ENCODE results near the gene FSD1.
A peak's percentile ranks its signal among the peaks of the same experiment; 100 is the strongest.

Gene FSD1

GRCh38 chr19:4371247-4372164 lies 67.1 kb downstream of the FSD1 start:
- peaks cover 59% of the 10 kb centered on the region for H3K4me1 ChIP-seq (ENCODE audit: low read length)
- no peak overlapping the region for H3K27ac ChIP-seq (ENCODE audit: low read length)
- no peaks in the 10 kb centered on the region for H3K9me3 ChIP-seq (ENCODE audit: insufficient read depth, low read length)
- no peaks in the 10 kb centered on the region for H3K27me3 ChIP-seq (ENCODE audit: low read depth, low read length)
- H3K4me3 ChIP-seq (ENCODE audit: low read length), result no peak overlapping the region
- H2AFZ ChIP-seq (ENCODE audit: low read depth, low read length), result no peak overlapping the region
- H3K4me2 ChIP-seq (ENCODE audit: low read length), result peak overlapping the region; percentile 100
- peaks cover 78% of the 10 kb centered on the region for H3K79me2 ChIP-seq (ENCODE audit: low read length)
- H3K36me3 ChIP-seq (replicated peaks; ENCODE audit: low read depth, low read length), result peaks cover 4% of the 10 kb centered on the region
- no peak overlapping the region; the same call in 1 of the 2 replicates for H3K9ac ChIP-seq (ENCODE audit: low read length)
- peaks cover 43% of the 10 kb centered on the region for H4K20me1 ChIP-seq (ENCODE audit: insufficient read depth, low read length)
- TF ChIP-seq EZH2phosphoT487 (IDR thresholded peaks at IDR 0.05; ENCODE audit: low read depth) (no peak), CTCF (IDR thresholded peaks at IDR 0.05; ENCODE audit: low read depth, low read length) (no peak)

- Histone ChIP-seq H3K9me3 (ENCODE audit: insufficient read depth, low read length) (no peaks in the 10 kb centered on the region), H3K79me2 (ENCODE audit: low read length) (peaks cover 87% of the 10 kb centered on the region), H3K4me2 (ENCODE audit: low read length) (no peak overlapping the region), H3K4me3 (ENCODE audit: low read length) (no peak overlapping the region), H4K20me1 (ENCODE audit: insufficient read depth, low read length) (peaks cover 52% of the 10 kb centered on the region), H2AFZ (ENCODE audit: low read depth, low read length) (no peak overlapping the region), H3K36me3 (replicated peaks; ENCODE audit: low read depth, low read length) (peaks cover 4% of the 10 kb centered on the region), H3K27me3 (ENCODE audit: low read depth, low read length) (no peaks in the 10 kb centered on the region), H3K4me1 (ENCODE audit: low read length) (peaks cover 66% of the 10 kb centered on the region), H3K27ac (ENCODE audit: low read length) (no peak overlapping the region), H3K9ac (ENCODE audit: low read length) (no peak overlapping the region)
- TF ChIP-seq CTCF (IDR thresholded peaks at IDR 0.05; ENCODE audit: low read depth, low read length) (no peak), EZH2phosphoT487 (IDR thresholded peaks at IDR 0.05; ENCODE audit: low read depth) (no peak)
Measured at GRCh38 chr19:4372165-4373012, 68.0 kb downstream of the FSD1 start.

- H3K27me3 ChIP-seq (ENCODE audit: low read depth, low read length), result no peaks in the 10 kb centered on the region
- no peak overlapping the region for H3K27ac ChIP-seq (ENCODE audit: low read length)
- peaks cover 58% of the 10 kb centered on the region for H4K20me1 ChIP-seq (ENCODE audit: insufficient read depth, low read length)
- no peak overlapping the region for H2AFZ ChIP-seq (ENCODE audit: low read depth, low read length)
- H3K4me3 ChIP-seq (ENCODE audit: low read length), result no peak overlapping the region
- peaks cover 66% of the 10 kb centered on the region for H3K4me1 ChIP-seq (ENCODE audit: low read length)
- H3K36me3 ChIP-seq (replicated peaks; ENCODE audit: low read depth, low read length), result peaks cover 4% of the 10 kb centered on the region
- TF ChIP-seq CTCF (IDR thresholded peaks at IDR 0.05; ENCODE audit: low read depth, low read length) (no peak), EZH2phosphoT487 (IDR thresholded peaks at IDR 0.05; ENCODE audit: low read depth) (no peak)
- peaks cover 93% of the 10 kb centered on the region for H3K79me2 ChIP-seq (ENCODE audit: low read length)
- H3K9me3 ChIP-seq (ENCODE audit: insufficient read depth, low read length), result no peaks in the 10 kb centered on the region
- H3K4me2 ChIP-seq (ENCODE audit: low read length), result no peak overlapping the region
- no peak overlapping the region for H3K9ac ChIP-seq (ENCODE audit: low read length)
Measured at GRCh38 chr19:4373013-4373367, 68.6 kb downstream of the FSD1 start.

All from OCI-LY3 (cell line).